GM12878 (cell line): Measurements from ENCODE around the gene NOP56. TPM values are rescaled to one million over a fixed set of nuclear protein-coding genes. Genes with fewer than 3 reads are reported as not detected.

Experiments
- ATAC-seq: fragments of 200-7000 bp; cut with Tn5 transposase; 3 replicates; pipeline ENCODE4 v1.9.1; 2020; ENCODE audit warnings: mild to moderate bottlenecking, moderate library complexity
- BruUV-seq: library from RNA; stranded (reverse); fragments of 400-500 nt; replicated peaks from 2 replicates; lab custom pipeline; 2021; lab: Mats Ljungman, UMichigan
- CTCF ChIA-PET: fragments of 300-600 bp; sonication (Branson Sonifier 250); formaldehyde crosslinking; extraction: SDS; loops from one replicate; lab custom pipeline; 2021; ENCODE audit warnings: inconsistent platforms; lab: Yijun Ruan, JAX
- POLR2A ChIA-PET: fragments of 350-600 bp; formaldehyde crosslinking; extraction: SDS; loops from one replicate; lab custom pipeline; 2021; ENCODE audit warnings: inconsistent platforms; lab: Charles Lee
- RAD21 ChIA-PET: fragments of 300-600 bp; sonication (Branson Sonifier 250); formaldehyde crosslinking; loops from one replicate; lab custom pipeline; 2023; ENCODE audit warnings: antibody characterized with exemption; ENCODE audit not compliant: unreplicated experiment; lab: Charles Lee
- SMC1A ChIA-PET: fragments of 300-600 bp; sonication (Branson Sonifier 250); formaldehyde crosslinking; loops from one replicate; lab custom pipeline; 2023; ENCODE audit not compliant: unreplicated experiment, uncharacterized antibody; lab: Charles Lee
- DNase-seq: peaks from one replicate; pipeline ENCODE4 v3.0.0-alpha.2; 2011; ENCODE audit warnings: low read depth, low spot score
- FAIRE-seq: peaks from 3 replicates; lab custom pipeline; 2011; peaks lifted over from hg19 to GRCh38; lab: Jason Lieb, UNC
- H2AFZ ChIP-seq: 2 replicates; pipeline ENCODE4 v1.6.0; 2011; ENCODE audit warnings: low read depth, low read length, control low read depth; ENCODE audit not compliant: control insufficient read depth
- H3K27ac ChIP-seq: 2 replicates; pipeline ENCODE4 v1.5.1; 2011; ENCODE audit warnings: control low read depth; ENCODE audit not compliant: control insufficient read depth, insufficient read depth
- H3K27me3 ChIP-seq, 2 experiments: replicated peaks in 1 of 2; 2 replicates each; pipeline versions ENCODE4 v1.6.0 to v1.6.1; 2011; ENCODE audit warnings: low read length in 1 of 2; ENCODE audit not compliant: control insufficient read depth in 2 of 2, insufficient read depth in 2 of 2
- H3K36me3 ChIP-seq, 2 experiments: 2 replicates each; pipeline ENCODE4 v1.5.1; 2011; ENCODE audit warnings: low read length in 1 of 2; ENCODE audit not compliant: control insufficient read depth in 2 of 2, insufficient read depth in 2 of 2
- H3K4me1 ChIP-seq: 2 replicates; pipeline ENCODE4 v1.6.1; 2011; ENCODE audit warnings: mild to moderate bottlenecking, low read length, moderate library complexity, mixed read lengths; ENCODE audit not compliant: control insufficient read depth, insufficient read depth
- H3K4me2 ChIP-seq: 2 replicates; pipeline ENCODE4 v1.6.0; 2011; ENCODE audit warnings: control low read depth; ENCODE audit not compliant: control insufficient read depth, insufficient read depth
- H3K4me3 ChIP-seq: fragments of 200-600 bp; sonication (generic); 2 replicates; pipeline ENCODE4 v1.5.1; 2016
- H3K79me2 ChIP-seq: 2 replicates; pipeline ENCODE4 v1.6.0; 2011; ENCODE audit warnings: low read length; ENCODE audit not compliant: control insufficient read depth, insufficient read depth
- H3K9ac ChIP-seq: 2 replicates; pipeline ENCODE4 v1.8.0; 2011; ENCODE audit warnings: low read length, control low read depth, mixed read lengths; ENCODE audit not compliant: control insufficient read depth, insufficient read depth
- H3K9me3 ChIP-seq: replicated peaks from 3 replicates; pipeline ENCODE4 v1.5.1; 2011; ENCODE audit warnings: mild to moderate bottlenecking, low read length; ENCODE audit not compliant: control insufficient read depth, insufficient read depth
- H4K20me1 ChIP-seq: 2 replicates; pipeline ENCODE4 v1.6.0; 2011; ENCODE audit not compliant: control insufficient read depth, insufficient read depth
- CBX3 ChIP-seq: fragments of 200-600 bp; sonication (generic); IDR thresholded peaks from 2 replicates; pipeline ENCODE4 v1.6.1; 2016; ENCODE audit warnings: low read depth, borderline replicate concordance
- CEBPB ChIP-seq, 2 experiments: fragments of 150-350 bp in 1 of 2; IDR thresholded peaks; 2 replicates each; pipeline ENCODE4 v1.6.1; 2012 to 2014; ENCODE audit warnings: low read depth in 2 of 2, low read length in 2 of 2, borderline replicate concordance in 1 of 2, inconsistent platforms in 1 of 2
- EGR1 ChIP-seq, 2 experiments: IDR thresholded peaks; 1 replicate in 1 of 2; 2 replicates in 1 of 2; pipeline ENCODE4 v1.6.1; 2011 to 2012; ENCODE audit warnings: low read depth in 2 of 2, low read length in 2 of 2, borderline replicate concordance in 1 of 2, mild to moderate bottlenecking in 1 of 2, moderate library complexity in 1 of 2
- LARP7 ChIP-seq: fragments of 450-650 bp; IDR thresholded peaks from 2 replicates; pipeline ENCODE4 v1.6.1; 2017; ENCODE audit warnings: mild to moderate bottlenecking
- NBN ChIP-seq: fragments of 450-650 bp; IDR thresholded peaks from 2 replicates; pipeline ENCODE4 v1.6.1; 2016
- NFIC ChIP-seq: IDR thresholded peaks from 2 replicates; pipeline ENCODE4 v1.6.1; 2012; ENCODE audit warnings: low read depth, mild to moderate bottlenecking, inconsistent platforms, low read length, moderate library complexity
- PML ChIP-seq: IDR thresholded peaks from 2 replicates; pipeline ENCODE4 v1.6.1; 2012; ENCODE audit warnings: low read length, inconsistent platforms
- STAT3 ChIP-seq: IDR thresholded peaks from 2 replicates; pipeline ENCODE4 v1.6.1; 2011; ENCODE audit warnings: low read depth, low read length, improper control_type of control experiment
- ZNF217 ChIP-seq: fragments of 450-650 bp; IDR thresholded peaks from 2 replicates; pipeline ENCODE4 v1.6.1; 2017; ENCODE audit warnings: antibody characterized with exemption, mild to moderate bottlenecking
- WGBS: methylation state at CpG from one replicate; pipeline ENCODE4 v1.1.6; 2016; ENCODE audit warnings: low lambda C conversion rate; ENCODE audit not compliant: insufficient replicate concordance, insufficient coverage; ENCODE audit errors: missing lambda C conversion rate; 5-methylcytosine and 5-hydroxymethylcytosine counted together
- in situ Hi-C: fragments of 300-500 bp; cut with MboI; formaldehyde crosslinking; loops from 9 replicates; pipeline ENCODE4 v1.14.3; 2018; ENCODE audit warnings: mixed read lengths
- intact Hi-C: fragments of 100-400 bp; cut with micrococcal nuclease; formaldehyde crosslinking; loops from one replicate; pipeline ENCODE4 v1.14.2; 2022; ENCODE audit not compliant: unreplicated experiment
- polyA plus RNA-seq, 11 experiments: library from polyadenylated mRNA; depleted of rRNA in 4 of 11; unstranded in 6 of 11; stranded (reverse) in 5 of 11; fragments of >200 nt; fragmentation: Nextera tagmentation in 4 of 11; fragmentation: Illumina TruSeq in 1 of 11; extraction: Ambion mirVana in 4 of 11; extraction: Trizol in 1 of 11; gene quantifications; 1 replicate in 1 of 11; 2 replicates in 10 of 11; pipeline versions ENCODE4 v1.2.1 to v1.2.3, GENCODE V29; 2011 to 2016; ENCODE audit warnings: inconsistent platforms in 2 of 11, missing spikeins in 2 of 11, low read depth in 1 of 11
- total RNA-seq, 4 experiments: library from RNA; depleted of rRNA in 3 of 4; stranded (reverse); fragments of >200 nt in 3 of 4; fragmentation: Illumina TruSeq in 1 of 4; extraction: Trizol in 1 of 4; gene quantifications; 2 replicates each; pipeline versions ENCODE4 v1.2.1 to v1.2.3, GENCODE V29; 2013 to 2021
- TF ChIP-seq, protein P1 (sequence below): fragments of 450-650 bp; IDR thresholded peaks from 2 replicates; pipeline ENCODE4 v1.6.1; 2016; ENCODE audit warnings: mild to moderate bottlenecking, moderate library complexity, borderline replicate concordance
- TF ChIP-seq, protein P2 (sequence below): fragments of 450-650 bp; formaldehyde crosslinking; IDR thresholded peaks from 2 replicates; pipeline ENCODE4 v1.5.0; 2022; ENCODE audit warnings: mild to moderate bottlenecking, missing genetic modification characterization

Gene NOP56
- total and polyA plus RNA-seq, 10 of the 15 experiments (the other 5 are each of a cell fraction or from before 2014, with no cell fraction given): 254 to 550 (median 464) TPM

GRCh38 chr20:2626853-2627541 lies 25.4 kb upstream of the NOP56 start:
- intact Hi-C loops: no loop called here
- no peak for DNase-seq
- ATAC-seq: no peak
- no peaks in the 10 kb centered on the region for H3K4me1 ChIP-seq
- H3K27me3 ChIP-seq: no peaks in the 10 kb centered on the region; a peak in 1 of 4 replicates
- in situ Hi-C loops: no loop called here
- CTCF ChIA-PET: no interaction called here
- SMC1A ChIA-PET: no interaction called here
- TF ChIP-seq EGR1 (IDR thresholded peaks at IDR 0.05; ENCODE audit: borderline replicate concordance in 1 of 2, low read depth in 2 of 2, low read length in 2 of 2): no peak
- no peak for TF ChIP-seq CEBPB (IDR thresholded peaks at IDR 0.05; ENCODE audit: borderline replicate concordance in 1 of 2, low read depth in 2 of 2, low read length in 2 of 2)
- TF ChIP-seq ZNF217: no peak
- TF ChIP-seq, protein P1, sequence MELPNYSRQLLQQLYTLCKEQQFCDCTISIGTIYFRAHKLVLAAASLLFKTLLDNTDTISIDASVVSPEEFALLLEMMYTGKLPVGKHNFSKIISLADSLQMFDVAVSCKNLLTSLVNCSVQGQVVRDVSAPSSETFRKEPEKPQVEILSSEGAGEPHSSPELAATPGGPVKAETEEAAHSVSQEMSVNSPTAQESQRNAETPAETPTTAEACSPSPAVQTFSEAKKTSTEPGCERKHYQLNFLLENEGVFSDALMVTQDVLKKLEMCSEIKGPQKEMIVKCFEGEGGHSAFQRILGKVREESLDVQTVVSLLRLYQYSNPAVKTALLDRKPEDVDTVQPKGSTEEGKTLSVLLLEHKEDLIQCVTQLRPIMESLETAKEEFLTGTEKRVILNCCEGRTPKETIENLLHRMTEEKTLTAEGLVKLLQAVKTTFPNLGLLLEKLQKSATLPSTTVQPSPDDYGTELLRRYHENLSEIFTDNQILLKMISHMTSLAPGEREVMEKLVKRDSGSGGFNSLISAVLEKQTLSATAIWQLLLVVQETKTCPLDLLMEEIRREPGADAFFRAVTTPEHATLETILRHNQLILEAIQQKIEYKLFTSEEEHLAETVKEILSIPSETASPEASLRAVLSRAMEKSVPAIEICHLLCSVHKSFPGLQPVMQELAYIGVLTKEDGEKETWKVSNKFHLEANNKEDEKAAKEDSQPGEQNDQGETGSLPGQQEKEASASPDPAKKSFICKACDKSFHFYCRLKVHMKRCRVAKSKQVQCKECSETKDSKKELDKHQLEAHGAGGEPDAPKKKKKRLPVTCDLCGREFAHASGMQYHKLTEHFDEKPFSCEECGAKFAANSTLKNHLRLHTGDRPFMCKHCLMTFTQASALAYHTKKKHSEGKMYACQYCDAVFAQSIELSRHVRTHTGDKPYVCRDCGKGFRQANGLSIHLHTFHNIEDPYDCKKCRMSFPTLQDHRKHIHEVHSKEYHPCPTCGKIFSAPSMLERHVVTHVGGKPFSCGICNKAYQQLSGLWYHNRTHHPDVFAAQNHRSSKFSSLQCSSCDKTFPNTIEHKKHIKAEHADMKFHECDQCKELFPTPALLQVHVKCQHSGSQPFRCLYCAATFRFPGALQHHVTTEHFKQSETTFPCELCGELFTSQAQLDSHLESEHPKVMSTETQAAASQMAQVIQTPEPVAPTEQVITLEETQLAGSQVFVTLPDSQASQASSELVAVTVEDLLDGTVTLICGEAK: no peak
- no peak for TF ChIP-seq PML
- no peak for TF ChIP-seq NBN
- no peak for TF ChIP-seq LARP7
- no peak for TF ChIP-seq CBX3
- TF ChIP-seq, protein P2, sequence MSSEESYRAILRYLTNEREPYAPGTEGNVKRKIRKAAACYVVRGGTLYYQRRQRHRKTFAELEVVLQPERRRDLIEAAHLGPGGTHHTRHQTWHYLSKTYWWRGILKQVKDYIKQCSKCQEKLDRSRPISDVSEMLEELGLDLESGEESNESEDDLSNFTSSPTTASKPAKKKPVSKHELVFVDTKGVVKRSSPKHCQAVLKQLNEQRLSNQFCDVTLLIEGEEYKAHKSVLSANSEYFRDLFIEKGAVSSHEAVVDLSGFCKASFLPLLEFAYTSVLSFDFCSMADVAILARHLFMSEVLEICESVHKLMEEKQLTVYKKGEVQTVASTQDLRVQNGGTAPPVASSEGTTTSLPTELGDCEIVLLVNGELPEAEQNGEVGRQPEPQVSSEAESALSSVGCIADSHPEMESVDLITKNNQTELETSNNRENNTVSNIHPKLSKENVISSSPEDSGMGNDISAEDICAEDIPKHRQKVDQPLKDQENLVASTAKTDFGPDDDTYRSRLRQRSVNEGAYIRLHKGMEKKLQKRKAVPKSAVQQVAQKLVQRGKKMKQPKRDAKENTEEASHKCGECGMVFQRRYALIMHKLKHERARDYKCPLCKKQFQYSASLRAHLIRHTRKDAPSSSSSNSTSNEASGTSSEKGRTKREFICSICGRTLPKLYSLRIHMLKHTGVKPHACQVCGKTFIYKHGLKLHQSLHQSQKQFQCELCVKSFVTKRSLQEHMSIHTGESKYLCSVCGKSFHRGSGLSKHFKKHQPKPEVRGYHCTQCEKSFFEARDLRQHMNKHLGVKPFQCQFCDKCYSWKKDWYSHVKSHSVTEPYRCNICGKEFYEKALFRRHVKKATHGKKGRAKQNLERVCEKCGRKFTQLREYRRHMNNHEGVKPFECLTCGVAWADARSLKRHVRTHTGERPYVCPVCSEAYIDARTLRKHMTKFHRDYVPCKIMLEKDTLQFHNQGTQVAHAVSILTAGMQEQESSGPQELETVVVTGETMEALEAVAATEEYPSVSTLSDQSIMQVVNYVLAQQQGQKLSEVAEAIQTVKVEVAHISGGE: no peak
- TF ChIP-seq NFIC: no peak
- TF ChIP-seq STAT3: no peak
- TF ChIP-seq, all 136 proteins: peak for 0
- POLR2A ChIA-PET: no interaction called here
- RAD21 ChIA-PET: no interaction called here
- Histone ChIP-seq H3K4me3 (no peak overlapping the region), H3K9me3 (no peaks in the 10 kb centered on the region), H3K79me2 (no peaks in the 10 kb centered on the region), H3K4me2 (no peak overlapping the region), H2AFZ (no peak overlapping the region), H3K27ac (no peak overlapping the region), H3K9ac (no peak overlapping the region), H4K20me1 (no peaks in the 10 kb centered on the region), H3K36me3 (no peaks in the 10 kb centered on the region)
- no peak for FAIRE-seq
- BruUV-seq: no TSS peak
- 19% methylated on average over 9 of the region's 9 CpGs for WGBS
